Keratinocyte (primary cell): ENCODE results near the gene SEMA3A. TPM values are rescaled to one million over a fixed set of nuclear protein-coding genes. Genes with fewer than 3 reads are reported as not detected.

Source experiments
- DNase-seq: peaks from one replicate; pipeline ENCODE4 v3.0.0-alpha.2; 2011; ENCODE audit warnings: low read depth, missing footprints, low spot score
- FAIRE-seq: peaks from 2 replicates; lab custom pipeline; 2011; peaks lifted over from hg19 to GRCh38; lab: Jason Lieb, UNC
- H2AFZ ChIP-seq: 2 replicates; pipeline ENCODE4 v1.6.0; 2012; ENCODE audit warnings: low read length, control low read depth, inconsistent platforms; ENCODE audit not compliant: control insufficient read depth
- H3K27ac ChIP-seq: 2 replicates; pipeline ENCODE4 v1.5.1; 2011; ENCODE audit warnings: low read length; ENCODE audit not compliant: control insufficient read depth, insufficient read depth
- H3K27me3 ChIP-seq: 3 replicates; pipeline ENCODE4 v1.6.0; 2011; ENCODE audit warnings: low read length; ENCODE audit not compliant: control insufficient read depth, insufficient read depth; ENCODE audit errors: extremely low read depth
- H3K36me3 ChIP-seq, 2 experiments: 2 replicates in 1 of 2; 3 replicates in 1 of 2; pipeline ENCODE4 v1.5.1; 2011; ENCODE audit warnings: low read length in 2 of 2, mild to moderate bottlenecking in 1 of 2; ENCODE audit not compliant: control insufficient read depth in 2 of 2, insufficient read depth in 2 of 2; ENCODE audit errors: extremely low read depth in 1 of 2
- H3K4me1 ChIP-seq: 3 replicates; pipeline ENCODE4 v1.5.1; 2011; ENCODE audit warnings: low read length; ENCODE audit not compliant: control insufficient read depth, insufficient read depth; ENCODE audit errors: extremely low read depth
- H3K4me2 ChIP-seq: 3 replicates; pipeline ENCODE4 v1.6.0; 2011; ENCODE audit warnings: low read depth, low read length; ENCODE audit not compliant: control insufficient read depth, insufficient read depth; ENCODE audit errors: extremely low read depth
- H3K4me3 ChIP-seq, 3 experiments: fragments of 200-600 bp in 1 of 3; sonication (generic) in 1 of 3; 2 replicates in 2 of 3; 3 replicates in 1 of 3; pipeline ENCODE4 v1.5.1; 2011 to 2016; ENCODE audit warnings: low read length in 3 of 3, mild to moderate bottlenecking in 3 of 3, control low read depth in 2 of 3, inconsistent platforms in 1 of 3, low read depth in 1 of 3, mixed read lengths in 1 of 3, mixed run types in 1 of 3, moderate library complexity in 1 of 3; ENCODE audit not compliant: control insufficient read depth in 2 of 3, insufficient read depth in 2 of 3; ENCODE audit errors: extremely low read depth in 1 of 3
- H3K79me2 ChIP-seq: 2 replicates; pipeline ENCODE4 v1.6.0; 2012; ENCODE audit warnings: low read length; ENCODE audit not compliant: control insufficient read depth, insufficient read depth
- H3K9ac ChIP-seq: 3 replicates; pipeline ENCODE4 v1.6.0; 2011; ENCODE audit warnings: low read length; ENCODE audit not compliant: control insufficient read depth, insufficient read depth; ENCODE audit errors: extremely low read depth
- H3K9me1 ChIP-seq: 3 replicates; pipeline ENCODE4 v1.6.0; 2011; ENCODE audit warnings: low read length; ENCODE audit not compliant: control insufficient read depth, insufficient read depth; ENCODE audit errors: extremely low read depth
- H3K9me3 ChIP-seq: 2 replicates; pipeline ENCODE4 v1.5.1; 2012; ENCODE audit warnings: low read depth, low read length; ENCODE audit not compliant: control insufficient read depth
- H4K20me1 ChIP-seq: 3 replicates; pipeline ENCODE4 v1.6.0; 2011; ENCODE audit warnings: low read length; ENCODE audit not compliant: control insufficient read depth, insufficient read depth; ENCODE audit errors: extremely low read depth
- CTCF ChIP-seq, 3 experiments: IDR thresholded peaks in 1 of 3; conservative IDR thresholded peaks in 1 of 3; optimal IDR thresholded peaks in 1 of 3; 2 replicates in 2 of 3; 3 replicates in 1 of 3; pipeline versions ENCODE3 to v1.5.1; 2011; ENCODE audit warnings: low read length in 3 of 3, mild to moderate bottlenecking in 3 of 3, moderate library complexity in 2 of 3, control low read depth in 1 of 3, inconsistent platforms in 1 of 3; ENCODE audit not compliant: insufficient read depth in 2 of 3; ENCODE audit errors: extremely low read depth in 1 of 3
- EZH2 ChIP-seq: IDR thresholded peaks from one replicate; pipeline ENCODE4 v1.6.1; 2012; ENCODE audit warnings: inconsistent platforms, mild to moderate bottlenecking, low read length, moderate library complexity
- dilution Hi-C: fragments of 300-500 bp; cut with MboI; formaldehyde crosslinking; loops from one replicate; pipeline ENCODE4 v1.7.0; 2020; ENCODE audit warnings: low sequenced_read_pairs; ENCODE audit not compliant: extremely low pct_ligation_motif_present
- polyA plus RNA-seq, 5 experiments: library from polyadenylated mRNA; depleted of rRNA in 3 of 5; stranded (reverse) in 3 of 5; stranded (forward) in 1 of 5; unstranded in 1 of 5; fragments of >200 nt; gene quantifications; 1 replicate in 1 of 5; 2 replicates in 3 of 5; 3 replicates in 1 of 5; pipeline versions ENCODE4 v1.2.1 to v1.2.3, GENCODE V29; 2011 to 2012; ENCODE audit warnings: missing spikeins in 2 of 5, low read depth in 1 of 5, low replicate concordance in 1 of 5

Gene SEMA3A
- polyA plus RNA-seq, 1 donor (not counting 4 experiments of a cell fraction or from before 2014, with no cell fraction given) = 2.1 TPM

DNA sequence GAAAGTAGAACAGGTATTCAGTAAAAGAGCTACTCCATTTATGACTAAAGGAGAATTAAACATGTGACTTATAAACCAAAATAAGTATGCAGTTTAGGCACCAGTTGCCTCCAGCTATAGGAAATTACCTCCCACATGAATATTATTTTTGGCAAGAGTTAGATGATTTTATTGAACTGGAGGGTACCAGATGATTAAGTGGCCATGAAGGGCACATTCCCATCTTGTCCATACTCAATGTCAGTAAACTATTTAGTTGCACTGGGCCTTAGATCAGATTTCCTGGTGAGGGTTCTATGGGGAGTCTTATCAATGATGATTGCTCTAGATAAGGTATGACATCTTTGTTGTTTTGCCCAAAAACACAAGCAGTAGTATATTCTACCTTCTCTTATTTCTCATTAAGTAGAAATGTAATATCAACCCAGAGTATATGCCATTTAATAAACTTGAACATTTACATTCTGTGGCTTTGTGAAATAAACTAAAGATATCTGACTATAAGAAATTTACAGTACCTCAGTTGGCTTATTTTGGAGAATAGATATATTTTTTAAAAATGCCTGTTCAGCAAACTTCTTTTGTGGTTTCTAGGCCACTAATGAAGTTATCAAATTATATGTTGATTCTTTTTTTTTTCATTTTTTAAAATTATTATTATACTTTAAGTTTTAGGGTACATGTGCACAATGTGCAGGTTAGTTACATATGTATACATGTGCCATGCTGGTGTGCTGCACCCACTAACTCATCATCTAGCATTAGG is 145.3 kb downstream of the SEMA3A start:
- DNase-seq (no peak), FAIRE-seq (no peak)

DNA sequence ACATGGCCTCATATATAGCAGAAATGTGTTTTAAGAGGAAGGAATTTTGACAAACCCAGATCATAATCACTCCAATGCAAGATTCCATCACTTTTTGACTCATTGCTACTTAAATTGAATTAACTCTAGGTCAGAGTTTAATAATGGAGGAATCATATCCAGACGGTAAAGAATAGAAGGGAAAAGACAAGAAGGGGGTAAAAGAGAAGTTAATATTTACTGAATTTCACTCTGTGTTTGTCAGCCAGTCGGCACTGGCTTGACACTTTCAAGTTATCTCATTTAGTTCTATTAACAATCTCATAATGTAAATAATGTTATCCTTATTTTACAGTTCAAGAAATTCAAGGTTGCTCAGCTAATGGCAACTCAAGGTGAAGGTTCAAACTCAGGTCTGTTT is 147.5 kb downstream of the SEMA3A start:
- no peak overlapping the region for H3K9ac ChIP-seq
- no peak for FAIRE-seq
- H3K27me3 ChIP-seq = no peaks in the 10 kb centered on the region
- no peaks in the 10 kb centered on the region for H3K79me2 ChIP-seq
- H3K27ac ChIP-seq = no peak overlapping the region
- H3K4me2 ChIP-seq = no peak overlapping the region
- H3K4me1 ChIP-seq = peaks cover 6% of the 10 kb centered on the region
- H3K4me3 ChIP-seq = no peak overlapping the region
- H3K36me3 ChIP-seq = no peaks in the 10 kb centered on the region
- H3K9me3 ChIP-seq = no peaks in the 10 kb centered on the region
- no peaks in the 10 kb centered on the region for H4K20me1 ChIP-seq
- TF ChIP-seq EZH2 = no peak
- TF ChIP-seq CTCF (optimal IDR thresholded peaks at IDR 0.05 in 1 of 3, IDR thresholded peaks at IDR 0.05 in 1 of 3, conservative IDR thresholded peaks at IDR 0.05 in 1 of 3; ENCODE audit: extremely low read depth in 1 of 3, insufficient read depth in 2 of 3, low read length in 3 of 3) = no peak
- dilution Hi-C loops = no loop called here
- no peak for DNase-seq
- H2AFZ ChIP-seq = no peak overlapping the region
- no peaks in the 10 kb centered on the region for H3K9me1 ChIP-seq

More for the DNA sequence above, 145.3 kb downstream of the SEMA3A start:
- TF ChIP-seq CTCF (optimal IDR thresholded peaks at IDR 0.05 in 1 of 3, IDR thresholded peaks at IDR 0.05 in 1 of 3, conservative IDR thresholded peaks at IDR 0.05 in 1 of 3; ENCODE audit: extremely low read depth in 1 of 3, insufficient read depth in 2 of 3, low read length in 3 of 3) (no peak), EZH2 (no peak)
- no peaks in the 10 kb centered on the region for H3K27me3 ChIP-seq
- H3K4me3 ChIP-seq = no peak overlapping the region
- H3K9me3 ChIP-seq = no peaks in the 10 kb centered on the region
- no peaks in the 10 kb centered on the region for H3K9me1 ChIP-seq
- dilution Hi-C loops = no loop called here
- H3K27ac ChIP-seq = no peak overlapping the region
- H2AFZ ChIP-seq = no peak overlapping the region
- no peaks in the 10 kb centered on the region for H4K20me1 ChIP-seq
- H3K4me1 ChIP-seq = no peaks in the 10 kb centered on the region
- H3K36me3 ChIP-seq = no peaks in the 10 kb centered on the region
- no peak overlapping the region for H3K9ac ChIP-seq
- no peak overlapping the region for H3K4me2 ChIP-seq
- no peaks in the 10 kb centered on the region for H3K79me2 ChIP-seq
